NT2/D1 (cell line): ENCODE data around the gene TSC2.
"Not testable (repeated sequence)": the region's sequence is repeated elsewhere in the genome, so short reads cannot be mapped to it uniquely, and the experiment has no call there.

Experiments
- DNase-seq: peaks from one replicate; pipeline ENCODE4 v3.0.0-alpha.2; 2011; ENCODE audit warnings: low read depth, low spot score
- H3K27me3 ChIP-seq: 2 replicates; pipeline ENCODE4 v1.6.0; 2011; ENCODE audit warnings: mild to moderate bottlenecking; ENCODE audit not compliant: insufficient read length, insufficient read depth
- H3K36me3 ChIP-seq: 2 replicates; pipeline ENCODE4 v1.6.1; 2011; ENCODE audit warnings: mild to moderate bottlenecking, low read length, mixed read lengths; ENCODE audit not compliant: insufficient read depth, insufficient read length
- H3K4me1 ChIP-seq: 2 replicates; pipeline ENCODE4 v1.5.1; 2011; ENCODE audit not compliant: insufficient read depth, insufficient read length
- H3K4me3 ChIP-seq: 2 replicates; pipeline ENCODE4 v1.5.1; 2011; ENCODE audit warnings: low read depth; ENCODE audit not compliant: insufficient read length
- H3K9ac ChIP-seq: 2 replicates; pipeline ENCODE4 v1.6.0; 2011; ENCODE audit warnings: low read depth; ENCODE audit not compliant: insufficient read length
- H3K9me3 ChIP-seq: 2 replicates; pipeline ENCODE4 v1.5.1; 2011; ENCODE audit warnings: mild to moderate bottlenecking, low read length; ENCODE audit not compliant: insufficient read depth
- SUZ12 ChIP-seq: IDR thresholded peaks from 2 replicates; pipeline ENCODE4 v1.6.1; 2011; ENCODE audit not compliant: insufficient read length, insufficient read depth; ENCODE audit errors: extremely low read depth
- YY1 ChIP-seq: IDR thresholded peaks from 2 replicates; pipeline ENCODE4 v1.6.1; 2011; ENCODE audit not compliant: insufficient read length, insufficient read depth
- ZNF274 ChIP-seq: IDR thresholded peaks from 2 replicates; pipeline ENCODE4 v1.6.1; 2011; ENCODE audit warnings: mild to moderate bottlenecking, low read depth, low read length

The TSC2 gene

DNA sequence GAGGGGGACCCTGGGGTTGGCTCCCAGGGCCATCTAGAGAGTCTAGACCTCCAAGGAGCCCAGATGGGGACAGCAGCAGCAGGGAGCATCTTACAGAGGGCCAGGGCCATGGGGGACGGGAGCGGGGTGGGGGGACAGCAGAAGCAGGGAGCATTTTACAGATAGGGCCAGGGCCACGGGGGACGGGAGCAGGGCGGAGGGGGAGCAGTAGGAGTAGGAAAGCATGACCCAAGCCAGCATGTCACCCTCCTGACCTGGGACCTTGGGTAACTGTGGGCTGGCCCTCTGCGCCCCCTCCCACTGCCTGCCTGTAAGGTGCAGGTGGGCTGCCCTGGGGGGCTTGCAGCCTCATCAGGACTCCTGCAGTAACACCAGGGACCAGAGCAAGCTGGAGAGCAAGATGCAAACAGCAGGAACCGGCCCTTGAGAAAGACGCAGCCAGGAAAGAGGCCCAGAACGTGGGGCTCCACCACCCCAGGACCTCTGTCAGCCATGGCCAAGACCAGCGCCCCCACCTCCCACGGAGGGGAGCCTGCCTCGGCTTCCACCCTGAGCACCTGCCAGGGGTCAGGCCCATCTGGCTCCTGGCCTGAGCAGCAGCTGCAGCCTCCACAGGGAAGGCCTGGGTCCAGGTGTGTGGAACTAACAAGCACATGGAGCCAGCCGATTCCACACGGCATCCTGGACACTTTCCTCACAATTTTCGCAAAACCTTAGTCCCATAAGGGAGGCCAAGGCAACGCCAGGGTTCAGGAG, 40.5 kb upstream of the TSC2 start:
- H3K4me3 ChIP-seq = peak overlapping the region; percentile 1
- H3K9me3 ChIP-seq = no peaks in the 10 kb centered on the region
- peak overlapping the region; percentile 92 for H3K9ac ChIP-seq
- H3K4me1 ChIP-seq = peaks cover 38% of the 10 kb centered on the region
- TF ChIP-seq SUZ12 = no peak
- no peak for TF ChIP-seq YY1
- TF ChIP-seq ZNF274 = no peak
- peaks cover 59% of the 10 kb centered on the region for H3K36me3 ChIP-seq
- no peaks in the 10 kb centered on the region for H3K27me3 ChIP-seq
- no peak for DNase-seq

DNA sequence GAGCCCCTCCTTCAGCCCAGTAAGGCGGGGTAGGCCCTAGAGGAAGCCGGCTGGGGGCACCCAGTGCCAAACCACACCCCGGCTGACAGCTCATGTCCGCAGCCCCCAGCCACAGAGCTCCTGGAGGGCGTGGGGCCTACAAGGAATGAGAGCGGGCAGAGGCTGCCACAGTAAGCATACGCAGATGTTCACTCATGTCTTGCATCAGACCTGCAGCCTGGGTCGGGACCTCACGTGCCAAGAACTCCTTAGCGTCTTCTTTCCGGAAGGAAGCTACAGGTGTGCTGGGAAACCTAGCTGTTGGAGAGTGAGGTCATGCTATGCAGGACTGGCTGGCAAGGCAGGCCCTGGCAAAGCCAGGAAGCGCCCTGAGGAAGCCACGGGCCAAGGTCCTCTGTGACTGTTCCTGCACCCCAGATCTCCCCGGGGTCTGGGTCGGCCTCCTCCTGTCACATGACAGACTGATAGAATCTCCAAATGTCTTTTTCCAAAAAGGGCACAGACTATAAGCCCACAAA, 39.7 kb upstream of the TSC2 start:
- Histone ChIP-seq H3K4me3 (no peak overlapping the region), H3K27me3 (no peaks in the 10 kb centered on the region), H3K9me3 (no peaks in the 10 kb centered on the region), H3K36me3 (peaks cover 51% of the 10 kb centered on the region), H3K4me1 (peaks cover 34% of the 10 kb centered on the region), H3K9ac (peak overlapping the region; percentile 92)
- DNase-seq = no peak
- TF ChIP-seq YY1 (no peak), ZNF274 (no peak), SUZ12 (no peak)

DNA sequence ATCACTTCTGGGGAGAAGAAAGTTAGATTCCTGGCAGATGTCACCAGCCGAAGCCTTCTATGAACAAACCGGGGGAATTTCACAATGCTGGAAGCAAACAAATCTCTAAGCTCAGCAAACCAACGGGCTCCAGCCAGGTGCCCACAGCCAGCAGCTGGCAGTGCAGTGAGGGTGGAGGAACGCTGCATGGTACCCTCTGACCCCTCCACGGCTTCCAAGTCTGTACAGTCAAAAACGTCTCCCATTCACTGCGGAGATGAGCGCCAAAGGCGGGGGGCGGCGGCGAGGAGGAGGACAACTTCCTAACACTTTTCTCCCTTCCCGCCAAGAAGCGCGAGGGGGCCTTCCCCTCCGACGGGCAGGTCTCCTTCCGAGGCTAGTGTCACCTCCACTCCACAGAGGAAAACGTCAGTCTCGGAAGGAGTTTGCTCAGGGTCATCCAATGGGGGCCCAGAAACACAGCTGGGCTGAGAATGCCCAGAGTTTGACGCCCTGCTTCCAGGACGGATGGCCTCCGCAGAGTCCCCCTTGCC, 39.1 kb upstream of the TSC2 start:
- TF ChIP-seq ZNF274 = no peak
- no peak for TF ChIP-seq YY1
- no peak for TF ChIP-seq SUZ12

DNA sequence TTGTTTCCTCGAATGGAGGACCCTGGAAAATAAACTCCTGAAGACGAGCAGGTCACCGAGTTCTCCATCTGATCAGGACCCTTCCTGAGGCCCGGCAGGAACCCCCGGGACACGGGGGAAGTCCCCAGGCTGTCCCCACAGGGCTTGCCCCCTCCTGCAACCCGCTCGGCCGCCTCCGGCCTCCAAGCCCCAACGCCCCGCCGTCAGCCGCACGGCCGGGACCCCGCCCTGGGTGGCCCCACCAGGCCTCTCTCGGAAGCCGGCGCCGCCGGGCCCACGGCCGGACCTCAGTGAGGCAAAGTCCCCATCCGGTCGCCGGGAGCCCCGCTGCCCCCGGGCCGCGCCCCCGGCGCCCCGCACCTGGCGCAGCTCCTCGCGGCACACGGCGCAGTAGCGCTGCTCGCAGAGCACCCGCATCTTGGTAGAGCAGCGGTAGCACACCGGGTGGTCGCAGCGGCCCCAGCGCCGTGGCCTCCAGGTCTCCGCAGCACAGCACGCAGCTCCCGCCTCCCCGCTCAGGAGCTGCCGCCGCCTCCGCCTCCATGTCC, 38.5 kb upstream of the TSC2 start:
- Histone ChIP-seq H3K36me3 (peaks cover 45% of the 10 kb centered on the region), H3K4me1 (peaks cover 27% of the 10 kb centered on the region), H3K9ac (peak overlapping the region; percentile 92), H3K27me3 (no peaks in the 10 kb centered on the region), H3K4me3 (peak overlapping the region; percentile 76), H3K9me3 (no peaks in the 10 kb centered on the region)
- TF ChIP-seq ZNF274 = no peak
- TF ChIP-seq SUZ12 = no peak
- no peak for TF ChIP-seq YY1
- DNase-seq = no peak

More for the DNA sequence above, 39.1 kb upstream of the TSC2 start:
- DNase-seq = no peak
- Histone ChIP-seq H3K9ac (peak overlapping the region; percentile 92), H3K9me3 (no peaks in the 10 kb centered on the region), H3K4me3 (peak overlapping the region; percentile 76), H3K27me3 (no peaks in the 10 kb centered on the region), H3K4me1 (peaks cover 28% of the 10 kb centered on the region), H3K36me3 (peaks cover 45% of the 10 kb centered on the region)

DNA sequence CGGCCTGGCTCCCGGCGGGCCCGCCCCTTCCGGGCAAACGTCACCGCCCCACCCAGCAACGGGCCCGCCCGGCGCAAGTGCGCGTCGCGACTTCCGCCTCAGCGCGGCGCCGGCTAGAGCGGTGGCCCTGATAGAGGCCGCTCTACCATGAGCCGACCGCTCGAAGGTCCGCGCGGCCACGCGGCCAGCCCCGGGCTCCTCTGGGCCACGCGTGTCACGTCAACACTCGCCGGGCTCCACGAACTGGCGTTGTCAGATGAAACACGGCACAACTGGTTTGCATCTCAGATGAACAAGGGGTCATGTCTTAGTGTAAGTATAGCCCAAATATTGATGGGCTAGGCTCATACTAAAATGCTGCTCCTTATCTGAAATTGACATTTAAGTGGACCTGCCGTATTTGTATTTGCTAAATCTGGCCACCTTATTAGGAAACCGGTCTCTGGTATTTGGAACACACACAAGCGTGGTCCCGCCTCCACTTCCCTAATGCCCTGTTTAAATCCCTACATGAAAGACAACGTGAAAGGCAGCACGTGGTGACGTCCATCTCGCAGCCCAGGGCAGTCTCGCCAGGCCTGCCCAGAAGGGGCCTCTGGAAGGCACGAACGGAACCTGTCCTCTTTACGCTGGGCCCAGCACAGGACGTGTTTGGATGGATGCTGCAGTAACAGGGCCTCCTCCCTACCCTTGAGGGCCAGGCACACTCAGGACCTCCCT, 37.8 kb upstream of the TSC2 start, which contains the start of gene ZNF598:
Gene ZNF598, minus strand, starts transcription at position 31 of the 720 bp plus-strand sequence.
- DNase-seq = peak; percentile 77
- Histone ChIP-seq H3K9me3 (no peaks in the 10 kb centered on the region), H3K4me1 (peaks cover 20% of the 10 kb centered on the region), H3K27me3 (no peaks in the 10 kb centered on the region), H3K4me3 (peak within 1 kb of the TSS; percentile 85), H3K36me3 (peaks cover 38% of the 10 kb centered on the region), H3K9ac (peak within 1 kb of the TSS; percentile 92)
- no peak for TF ChIP-seq SUZ12
- TF ChIP-seq ZNF274 = no peak
- TF ChIP-seq YY1 = no peak

DNA sequence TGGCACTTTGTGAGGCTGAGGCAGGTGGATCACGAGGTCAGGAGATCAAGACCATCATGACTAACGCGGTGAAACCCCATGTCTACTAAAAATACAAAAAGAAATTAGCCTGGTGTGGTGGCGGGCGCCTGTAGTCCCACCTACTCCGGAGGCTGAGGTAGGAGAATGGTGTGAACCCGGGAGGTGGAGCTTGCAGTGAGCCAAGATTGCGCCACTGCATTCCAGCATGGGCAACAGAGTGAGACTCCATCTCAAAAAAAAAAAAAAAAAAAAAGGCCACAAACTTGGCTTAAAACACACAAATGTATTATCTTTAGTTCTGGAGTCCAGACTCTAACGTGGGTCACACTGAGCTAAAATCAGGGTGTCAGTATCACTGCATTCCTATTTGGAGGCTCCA, 36.1 kb upstream of the TSC2 start:
- DNase-seq, H3K9me3 ChIP-seq, H3K4me3 ChIP-seq, H3K9ac ChIP-seq, H3K27me3 ChIP-seq: not testable (repeated sequence)
- Histone ChIP-seq H3K4me1 (peaks cover 16% of the 10 kb centered on the region), H3K36me3 (peaks cover 22% of the 10 kb centered on the region)

DNA sequence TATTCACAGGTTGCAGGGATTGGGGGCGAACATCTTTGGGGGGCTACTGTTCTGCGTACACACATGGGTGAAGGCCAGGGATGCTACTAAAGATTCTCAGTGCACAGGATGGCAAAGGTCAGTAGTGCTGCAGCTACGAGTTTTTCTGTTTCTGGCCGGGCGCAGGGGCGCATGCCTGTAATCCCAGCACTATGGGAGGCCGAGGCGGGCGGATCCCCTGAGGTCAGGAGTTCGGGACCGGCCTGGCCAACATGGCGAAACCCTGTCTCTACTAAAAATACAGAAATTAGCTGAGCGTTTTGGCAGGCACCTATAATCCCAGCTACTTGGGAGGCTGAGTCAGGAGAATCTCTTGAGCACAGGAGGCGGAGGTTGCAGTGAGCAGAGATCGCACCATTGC, 34.3 kb upstream of the TSC2 start:
- Histone ChIP-seq H3K27me3 (no peaks in the 10 kb centered on the region), H3K9me3 (no peaks in the 10 kb centered on the region), H3K9ac (no peak overlapping the region), H3K36me3 (peaks cover 4% of the 10 kb centered on the region), H3K4me1 (peaks cover 6% of the 10 kb centered on the region), H3K4me3 (no peak overlapping the region)
- no peak for DNase-seq
- TF ChIP-seq SUZ12 = no peak
